Ectodermal cell (in vitro differentiated cells): ENCODE results near the gene RAPGEF1.

Source experiments
- H3K27ac ChIP-seq: 2 replicates; pipeline ENCODE4 v1.7.0; 2013; ENCODE audit warnings: mild to moderate bottlenecking, low read depth, low read length; ENCODE audit not compliant: insufficient read depth, poor library complexity, severe bottlenecking
- H3K27me3 ChIP-seq: 2 replicates; pipeline ENCODE4 v1.7.0; 2013; ENCODE audit warnings: mild to moderate bottlenecking, low read length; ENCODE audit not compliant: insufficient read depth, control insufficient read depth, poor library complexity, severe bottlenecking
- H3K36me3 ChIP-seq: one replicate; pipeline ENCODE4 v1.7.0; 2013; ENCODE audit warnings: low read length; ENCODE audit not compliant: control insufficient read depth, insufficient read depth
- H3K4me1 ChIP-seq: one replicate; pipeline ENCODE4 v1.7.0; 2013; ENCODE audit warnings: low read length; ENCODE audit not compliant: control insufficient read depth, insufficient read depth
- H3K4me3 ChIP-seq: 2 replicates; pipeline ENCODE4 v1.7.0; 2013; ENCODE audit warnings: low read depth, low read length, control low read depth; ENCODE audit not compliant: insufficient read depth
- H3K9me3 ChIP-seq: 2 replicates; pipeline ENCODE4 v1.7.0; 2013; ENCODE audit warnings: mild to moderate bottlenecking, low read length, moderate library complexity; ENCODE audit not compliant: control insufficient read depth
- WGBS, 2 experiments: methylation state at CpG; one replicate each; pipeline ENCODE4 v1.1.7; 2013; ENCODE audit warnings: missing lambda C conversion rate in 2 of 2; 5-methylcytosine and 5-hydroxymethylcytosine counted together

The RAPGEF1 gene

DNA sequence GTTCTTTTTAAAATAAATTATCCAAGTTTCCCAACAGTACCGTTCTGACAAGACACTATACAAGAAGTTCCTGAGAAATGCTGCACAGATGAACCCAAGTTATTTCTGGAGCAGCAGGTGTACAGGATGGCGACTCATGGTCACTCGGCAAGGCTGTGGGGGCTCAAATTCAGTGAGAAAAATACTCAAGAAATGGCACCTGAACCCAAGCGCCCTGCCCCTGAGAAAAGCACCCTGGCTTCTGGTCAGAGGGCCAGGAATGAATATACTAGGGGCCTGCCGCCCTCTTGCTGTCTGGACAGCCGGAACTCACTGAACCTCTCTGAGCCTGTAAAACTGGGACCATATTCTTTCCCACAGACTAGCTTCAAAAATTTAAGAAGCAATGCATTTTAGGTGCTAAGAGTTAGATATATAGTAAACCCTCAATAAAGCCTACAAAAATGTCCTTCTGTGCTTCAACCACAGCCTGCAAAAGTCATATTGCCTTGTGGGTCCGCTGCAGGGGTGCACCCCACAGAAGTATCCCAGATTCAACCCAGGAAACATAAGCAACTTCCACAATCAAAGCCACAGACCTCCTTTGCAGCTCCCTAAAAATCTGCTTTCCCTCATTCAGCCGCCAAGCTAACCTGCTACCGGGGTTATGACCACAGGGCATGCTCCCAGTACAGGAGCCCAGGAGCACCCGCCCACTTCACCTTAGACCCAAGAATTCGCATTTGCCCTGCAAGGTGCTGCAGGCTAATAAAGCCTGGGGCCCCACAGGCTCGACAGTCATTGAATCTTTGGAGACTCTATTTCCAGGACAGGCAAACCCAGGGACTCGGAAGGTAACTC is 1.4 kb downstream of the RAPGEF1 start:
- Histone ChIP-seq H3K4me1 (peaks cover 8% of the 10 kb centered on the region), H3K4me3 (peak overlapping the region; percentile 68), H3K36me3 (no peaks in the 10 kb centered on the region), H3K27me3 (no peaks in the 10 kb centered on the region), H3K27ac (no peak overlapping the region), H3K9me3 (no peaks in the 10 kb centered on the region)
- 60 to 62% methylated on average over 13 of the region's 13 CpGs for WGBS, 2 experiments

DNA sequence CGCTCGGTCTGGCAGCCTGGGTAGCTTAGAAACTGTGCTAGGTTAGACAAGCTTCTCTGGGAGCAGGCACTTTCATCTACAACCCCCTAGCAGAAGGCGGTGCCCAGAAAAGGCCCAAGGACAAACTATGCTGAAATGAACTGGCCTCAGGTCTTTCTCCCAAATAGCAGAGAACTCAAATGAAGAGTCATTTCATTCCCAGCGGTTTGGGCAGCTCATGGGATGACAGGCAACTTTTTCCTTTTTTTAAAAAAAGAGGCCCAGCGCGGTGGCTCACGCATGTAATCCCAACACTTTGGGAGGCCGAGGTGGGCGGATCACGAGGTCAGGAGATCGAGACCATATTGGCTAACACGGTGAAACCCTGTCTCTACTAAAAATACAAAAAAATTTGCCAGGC is 2.5 kb downstream of the RAPGEF1 start:
- H3K9me3 ChIP-seq = no peaks in the 10 kb centered on the region
- H3K4me1 ChIP-seq = peaks cover 8% of the 10 kb centered on the region
- H3K27me3 ChIP-seq = no peaks in the 10 kb centered on the region
- H3K27ac ChIP-seq = no peak overlapping the region
- WGBS, 2 experiments = 94 to 96% methylated on average over 12 of the region's 12 CpGs
- no peak overlapping the region for H3K4me3 ChIP-seq
- no peaks in the 10 kb centered on the region for H3K36me3 ChIP-seq

- H3K36me3 ChIP-seq = no peaks in the 10 kb centered on the region
- no peaks in the 10 kb centered on the region for H3K27me3 ChIP-seq
- H3K27ac ChIP-seq = no peak overlapping the region
- WGBS, 2 experiments = 92 to 95% methylated on average over 4 of the region's 4 CpGs
- H3K9me3 ChIP-seq = no peaks in the 10 kb centered on the region
- no peak overlapping the region for H3K4me3 ChIP-seq
- H3K4me1 ChIP-seq = peaks cover 17% of the 10 kb centered on the region
Measured at GRCh38 chr9:131736431-131736830, 3.4 kb downstream of the RAPGEF1 start.

DNA sequence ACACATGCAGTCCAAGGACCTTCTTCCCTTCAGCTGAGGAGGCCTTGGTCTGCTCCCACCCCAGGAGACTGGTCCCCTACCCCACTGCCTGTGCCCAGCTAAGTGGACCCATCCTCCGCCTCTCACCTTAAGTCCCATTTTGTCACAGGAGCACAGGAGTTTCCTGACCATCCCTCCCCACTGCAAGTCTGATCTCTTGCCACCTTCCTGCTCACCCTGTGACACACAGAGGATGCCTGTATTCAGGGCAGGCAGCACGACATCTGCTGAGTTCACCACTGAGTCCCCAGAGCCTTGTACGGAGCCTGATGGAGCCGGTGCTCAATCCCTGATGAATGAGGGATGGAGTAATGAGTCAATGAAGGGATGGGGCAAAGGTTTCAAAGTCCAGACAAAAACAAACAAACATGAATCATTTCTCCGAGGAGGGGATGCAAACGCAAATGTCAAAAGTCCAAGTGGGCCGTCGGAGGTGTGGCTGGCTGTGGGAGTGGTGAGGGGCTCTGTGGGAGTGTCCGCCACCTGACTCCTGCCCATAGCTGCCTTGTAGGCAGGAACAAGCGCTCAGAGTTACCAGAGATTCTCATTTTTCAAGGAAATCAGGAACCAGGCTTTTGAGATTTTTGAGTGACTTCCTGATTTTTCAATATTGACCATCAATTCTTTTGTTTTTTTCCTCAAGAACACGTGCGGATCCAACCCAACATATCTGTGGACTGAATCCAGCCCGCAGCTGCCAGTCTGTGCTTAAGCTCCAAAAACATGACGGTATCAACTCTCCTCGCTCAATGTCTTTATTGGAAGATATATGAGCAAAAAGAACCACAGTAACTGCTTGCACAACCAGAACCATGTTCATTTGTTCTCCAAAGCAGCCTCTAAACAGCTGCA is 4.4 kb downstream of the RAPGEF1 start:
- Histone ChIP-seq H3K4me1 (peaks cover 22% of the 10 kb centered on the region), H3K27ac (no peak overlapping the region)
- 91 to 92% methylated on average over 15 of the region's 15 CpGs for WGBS, 2 experiments

GRCh38 chr9:131734781-131735180 is 5.1 kb downstream of the RAPGEF1 start:
- Histone ChIP-seq H3K27me3 (no peaks in the 10 kb centered on the region), H3K4me1 (peaks cover 22% of the 10 kb centered on the region), H3K9me3 (no peaks in the 10 kb centered on the region), H3K36me3 (no peaks in the 10 kb centered on the region), H3K4me3 (no peak overlapping the region), H3K27ac (no peak overlapping the region)
- 92% methylated on average over 8 of the region's 8 CpGs for WGBS, 2 experiments

More for the DNA sequence above, 4.4 kb downstream of the RAPGEF1 start:
- no peaks in the 10 kb centered on the region for H3K9me3 ChIP-seq
- H3K4me3 ChIP-seq = no peak overlapping the region
- no peaks in the 10 kb centered on the region for H3K36me3 ChIP-seq
- no peaks in the 10 kb centered on the region for H3K27me3 ChIP-seq

DNA sequence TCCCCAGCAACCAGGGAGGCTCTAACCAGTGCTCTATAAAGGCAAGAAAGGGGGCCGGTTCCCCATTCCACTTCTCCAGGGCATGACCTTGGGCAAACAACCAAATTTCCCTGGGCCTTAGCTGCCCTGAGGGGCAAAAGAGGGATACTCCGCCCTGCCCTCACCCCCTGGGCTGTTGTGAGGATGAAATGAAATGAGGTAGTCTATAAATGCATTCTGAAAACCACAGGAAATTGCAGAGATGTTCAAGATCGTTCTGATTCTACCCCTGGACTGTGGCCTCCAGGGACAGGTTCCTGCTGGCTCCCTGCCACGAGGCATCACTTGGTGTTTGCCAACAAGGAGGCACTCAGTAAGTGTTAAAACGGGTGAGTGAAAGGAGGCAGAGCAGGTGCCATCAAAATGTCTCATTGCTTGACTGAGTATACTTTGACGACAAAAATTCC is 5.7 kb downstream of the RAPGEF1 start:
- H3K27ac ChIP-seq = no peak overlapping the region
- no peaks in the 10 kb centered on the region for H3K9me3 ChIP-seq
- H3K27me3 ChIP-seq = no peaks in the 10 kb centered on the region
- H3K4me3 ChIP-seq = no peak overlapping the region
- H3K36me3 ChIP-seq = no peaks in the 10 kb centered on the region
- WGBS, 2 experiments = 93 to 94% methylated on average over 6 of the region's 6 CpGs
- H3K4me1 ChIP-seq = peaks cover 22% of the 10 kb centered on the region

GRCh38 chr9:131733541-131734061 is 6.3 kb downstream of the RAPGEF1 start:
- Histone ChIP-seq H3K4me3 (no peak overlapping the region), H3K27ac (no peak overlapping the region), H3K9me3 (no peaks in the 10 kb centered on the region), H3K4me1 (peaks cover 18% of the 10 kb centered on the region), H3K36me3 (no peaks in the 10 kb centered on the region), H3K27me3 (no peaks in the 10 kb centered on the region)
- WGBS, 2 experiments = 90 to 93% methylated on average over 16 of the region's 16 CpGs

- no peak overlapping the region for H3K4me3 ChIP-seq
- H3K4me1 ChIP-seq = peaks cover 21% of the 10 kb centered on the region
- H3K36me3 ChIP-seq = no peaks in the 10 kb centered on the region
- H3K27me3 ChIP-seq = no peaks in the 10 kb centered on the region
- no peak overlapping the region for H3K27ac ChIP-seq
- no peaks in the 10 kb centered on the region for H3K9me3 ChIP-seq
- 87 to 93% methylated on average over 12 of the region's 12 CpGs for WGBS, 2 experiments
Measured at GRCh38 chr9:131732636-131733289, 7.1 kb downstream of the RAPGEF1 start.

DNA sequence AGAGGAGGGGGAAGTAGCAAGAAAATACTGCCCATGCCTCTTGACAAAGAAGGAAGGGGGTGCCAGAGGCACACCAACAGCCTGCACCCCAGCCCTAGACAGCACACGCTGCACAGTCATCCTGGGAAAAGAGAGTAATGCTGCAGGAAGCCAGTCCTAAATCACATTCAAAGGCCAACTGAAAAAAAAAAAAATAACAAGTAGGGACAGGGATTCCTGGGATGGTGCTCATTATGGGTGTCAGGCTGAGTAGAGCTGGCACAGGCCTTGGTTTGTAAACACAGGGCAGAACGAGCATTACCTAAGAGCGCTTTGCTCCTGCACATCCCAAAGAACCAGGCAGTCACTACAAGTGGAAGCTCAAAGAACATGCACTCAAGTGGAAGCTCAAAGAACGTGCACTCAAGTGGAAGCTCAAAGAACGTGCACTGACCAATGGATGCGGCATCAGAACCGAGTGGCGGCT is 7.8 kb downstream of the RAPGEF1 start:
- H3K27ac ChIP-seq = no peak overlapping the region
- no peaks in the 10 kb centered on the region for H3K9me3 ChIP-seq
- no peaks in the 10 kb centered on the region for H3K36me3 ChIP-seq
- no peaks in the 10 kb centered on the region for H3K27me3 ChIP-seq
- no peak overlapping the region for H3K4me3 ChIP-seq
- H3K4me1 ChIP-seq = peaks cover 21% of the 10 kb centered on the region
- 92 to 96% methylated on average over 8 of the region's 8 CpGs for WGBS, 2 experiments
